BLaER1 (cell line): ENCODE data around the gene MMP2.

ENCODE experiments used
- H3K27ac ChIP-seq: shearing (Covaris generic); formaldehyde crosslinking; 2 replicates; pipeline ENCODE4 v1.8.1; 2022
- H3K27me3 ChIP-seq: shearing (Covaris generic); formaldehyde crosslinking; 2 replicates; pipeline ENCODE4 v1.8.1; 2022
- H3K36me3 ChIP-seq: shearing (Covaris generic); formaldehyde crosslinking; 2 replicates; pipeline ENCODE4 v1.8.1; 2022
- H3K4me1 ChIP-seq: shearing (Covaris generic); formaldehyde crosslinking; 2 replicates; pipeline ENCODE4 v1.8.1; 2022
- H3K4me2 ChIP-seq: shearing (Covaris generic); formaldehyde crosslinking; 2 replicates; pipeline ENCODE4 v1.8.1; 2022
- H3K4me3 ChIP-seq: shearing (Covaris generic); formaldehyde crosslinking; 2 replicates; pipeline ENCODE4 v1.8.1; 2022
- H3K9ac ChIP-seq: shearing (Covaris generic); formaldehyde crosslinking; 2 replicates; pipeline ENCODE4 v1.8.1; 2022
- H3K9me3 ChIP-seq: shearing (Covaris generic); formaldehyde crosslinking; 2 replicates; pipeline ENCODE4 v1.8.1; 2022
- H4K20me1 ChIP-seq: shearing (Covaris generic); formaldehyde crosslinking; 2 replicates; pipeline ENCODE4 v1.8.1; 2022
- Cebpa-rat ChIP-seq: shearing (Covaris generic); IDR thresholded peaks from 2 replicates; pipeline ENCODE4 v1.8.1; 2022

MMP2 gene

DNA sequence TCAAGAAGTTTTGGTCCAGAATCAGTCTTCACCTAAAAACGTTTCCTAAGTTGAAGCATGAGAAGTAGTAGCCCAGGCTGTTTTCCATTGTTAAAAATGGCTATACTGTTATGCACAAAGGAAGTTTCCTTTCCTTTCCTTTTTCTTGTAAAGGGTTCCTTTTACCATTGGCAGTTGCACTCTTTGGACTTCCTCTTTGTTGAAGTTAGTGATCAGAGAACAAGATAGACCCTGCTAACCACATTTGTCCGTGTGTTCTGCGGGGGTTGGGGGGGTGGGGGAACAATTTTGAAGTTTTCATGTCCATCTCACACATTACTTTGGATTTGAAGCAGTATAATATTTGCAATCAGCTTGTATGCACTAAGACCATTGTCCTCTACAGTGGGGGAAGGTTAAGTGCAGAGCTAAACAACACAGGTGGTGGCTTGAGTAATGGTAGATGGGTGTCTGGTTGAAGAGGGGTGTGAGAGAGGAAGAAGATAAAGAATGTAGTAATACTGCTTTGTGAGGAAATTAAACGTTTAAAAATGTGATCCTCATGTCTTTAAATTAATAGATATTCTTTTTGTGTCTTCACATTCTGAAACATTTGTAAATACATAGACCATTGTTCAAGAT, 31.3 kb downstream of the MMP2 start:
- TF ChIP-seq Cebpa-rat, result no peak
- H3K27ac ChIP-seq, result no peak overlapping the region
- H3K27me3 ChIP-seq, result peaks cover 22% of the 10 kb centered on the region
- H3K4me2 ChIP-seq, result peak overlapping the region; percentile 60
- no peaks in the 10 kb centered on the region for H3K36me3 ChIP-seq
- H3K9ac ChIP-seq, result no peak overlapping the region
- H3K9me3 ChIP-seq, result peaks cover 32% of the 10 kb centered on the region
- no peaks in the 10 kb centered on the region for H4K20me1 ChIP-seq
- H3K4me1 ChIP-seq, result peaks cover 30% of the 10 kb centered on the region
- no peak overlapping the region for H3K4me3 ChIP-seq

DNA sequence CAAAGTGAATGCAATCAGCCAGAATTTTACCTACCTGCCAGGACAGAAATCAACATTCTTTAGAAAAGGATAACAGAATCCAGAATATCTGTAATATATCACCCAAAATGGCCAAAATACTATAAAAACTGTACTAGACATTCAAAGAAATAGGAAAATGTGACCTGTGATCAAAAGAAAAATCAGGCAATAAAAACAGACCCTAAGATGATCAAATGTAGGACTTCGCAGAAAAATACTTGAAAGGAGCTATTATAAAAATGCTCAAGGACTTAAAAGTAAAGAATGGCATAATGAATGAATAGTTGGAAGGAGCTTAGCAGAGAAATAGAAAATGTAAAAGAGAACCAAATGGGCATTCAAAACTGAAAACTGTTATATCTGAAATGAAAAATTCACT, 33.9 kb downstream of the MMP2 start:
- no peak overlapping the region for H3K4me2 ChIP-seq
- no peaks in the 10 kb centered on the region for H3K36me3 ChIP-seq
- no peak for TF ChIP-seq Cebpa-rat
- H3K9me3 ChIP-seq, result peaks cover 32% of the 10 kb centered on the region
- peaks cover 19% of the 10 kb centered on the region for H3K4me1 ChIP-seq
- H4K20me1 ChIP-seq, result no peaks in the 10 kb centered on the region
- H3K4me3 ChIP-seq, result no peak overlapping the region
- peaks cover 19% of the 10 kb centered on the region for H3K27me3 ChIP-seq
- H3K27ac ChIP-seq, result no peak overlapping the region
- no peak overlapping the region for H3K9ac ChIP-seq

DNA sequence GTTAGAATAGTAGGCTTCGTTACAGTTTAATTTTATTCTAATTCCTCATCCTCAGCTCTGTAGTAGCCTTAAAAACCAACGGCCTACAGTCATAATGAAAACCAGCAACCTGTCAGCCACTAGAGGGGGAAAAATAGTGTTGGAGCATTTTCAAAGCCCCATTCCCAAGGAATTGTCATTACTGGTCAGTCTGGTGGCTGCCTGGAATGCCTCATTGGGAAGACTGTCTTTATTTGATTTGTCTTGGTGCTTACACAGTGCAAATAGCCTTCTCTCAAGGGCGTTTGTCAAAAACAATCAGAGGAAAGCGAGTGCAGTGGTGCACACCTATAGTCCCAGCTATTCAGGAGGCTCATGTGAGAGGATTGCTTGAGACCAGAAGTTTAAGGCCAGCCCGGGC, 34.6 kb downstream of the MMP2 start:
- Histone ChIP-seq H3K27me3 (peaks cover 13% of the 10 kb centered on the region), H3K36me3 (no peaks in the 10 kb centered on the region), H3K9ac (no peak overlapping the region), H3K9me3 (peaks cover 29% of the 10 kb centered on the region), H3K27ac (no peak overlapping the region), H3K4me1 (peaks cover 19% of the 10 kb centered on the region), H3K4me3 (no peak overlapping the region), H3K4me2 (no peak overlapping the region), H4K20me1 (no peaks in the 10 kb centered on the region)
- TF ChIP-seq Cebpa-rat, result no peak

DNA sequence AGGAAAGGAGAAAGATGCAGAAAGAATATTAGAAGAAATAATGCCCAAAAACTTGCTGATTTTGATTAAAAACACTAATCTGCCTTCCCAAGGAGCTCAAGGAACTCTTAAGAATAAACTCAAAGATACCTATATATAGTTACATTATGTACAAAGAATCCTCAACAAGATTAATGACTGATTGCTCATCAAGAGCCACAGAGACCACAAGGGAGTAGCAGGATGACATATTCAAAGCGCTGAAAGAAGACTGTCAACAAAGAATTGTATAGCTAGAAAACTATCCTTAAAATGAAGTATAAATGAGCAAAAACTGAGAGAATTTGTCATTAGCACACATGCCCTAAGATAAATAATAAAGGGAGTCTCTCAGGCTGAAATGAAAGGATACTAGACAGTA, 36.1 kb downstream of the MMP2 start:
- Histone ChIP-seq H3K9ac (no peak overlapping the region), H3K27me3 (no peaks in the 10 kb centered on the region), H3K9me3 (peaks cover 21% of the 10 kb centered on the region), H3K27ac (no peak overlapping the region), H3K4me1 (peaks cover 5% of the 10 kb centered on the region), H3K36me3 (no peaks in the 10 kb centered on the region), H3K4me3 (no peak overlapping the region), H3K4me2 (no peak overlapping the region), H4K20me1 (no peaks in the 10 kb centered on the region)
- no peak for TF ChIP-seq Cebpa-rat

GRCh38 chr16:55521792-55522191, 42.8 kb downstream of the MMP2 start:
- no peaks in the 10 kb centered on the region for H4K20me1 ChIP-seq
- H3K9ac ChIP-seq, result no peak overlapping the region
- H3K4me2 ChIP-seq, result no peak overlapping the region
- H3K4me1 ChIP-seq, result no peaks in the 10 kb centered on the region
- no peak overlapping the region for H3K27ac ChIP-seq
- H3K27me3 ChIP-seq, result no peaks in the 10 kb centered on the region
- no peak for TF ChIP-seq Cebpa-rat
- H3K36me3 ChIP-seq, result no peaks in the 10 kb centered on the region
- H3K9me3 ChIP-seq, result peaks cover 3% of the 10 kb centered on the region; the same call in 1 of the 2 replicates
- no peak overlapping the region for H3K4me3 ChIP-seq

- Histone ChIP-seq H3K9me3 (peaks cover 3% of the 10 kb centered on the region; the same call in 1 of the 2 replicates), H4K20me1 (no peaks in the 10 kb centered on the region), H3K4me3 (no peak overlapping the region), H3K4me2 (no peak overlapping the region), H3K4me1 (no peaks in the 10 kb centered on the region), H3K36me3 (no peaks in the 10 kb centered on the region), H3K9ac (no peak overlapping the region), H3K27ac (no peak overlapping the region), H3K27me3 (no peaks in the 10 kb centered on the region)
- TF ChIP-seq Cebpa-rat, result no peak
These were observed 47.4 kb downstream of the MMP2 start for GRCh38 chr16:55526441-55526840.

DNA sequence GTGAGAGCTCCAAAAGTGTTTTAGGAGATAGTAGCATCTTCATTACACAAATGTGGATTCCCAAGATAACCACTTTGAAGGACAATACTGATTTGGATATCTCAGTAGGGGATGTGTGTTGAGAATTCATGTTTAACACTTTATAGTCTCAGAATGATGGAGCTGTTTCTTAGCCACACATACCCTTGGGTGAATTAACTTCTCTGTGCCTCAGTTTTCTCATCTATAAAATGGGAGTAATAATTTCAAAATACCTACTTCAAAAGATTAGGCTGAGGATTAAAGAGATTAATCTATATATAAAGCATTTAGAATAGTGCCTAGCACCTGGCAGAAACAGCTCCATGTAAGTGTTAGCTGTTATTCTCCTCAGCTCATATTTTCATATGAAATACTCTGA, 48.9 kb downstream of the MMP2 start:
- Histone ChIP-seq H3K9me3 (no peaks in the 10 kb centered on the region), H3K4me1 (no peaks in the 10 kb centered on the region), H4K20me1 (no peaks in the 10 kb centered on the region), H3K27me3 (no peaks in the 10 kb centered on the region), H3K4me2 (no peak overlapping the region), H3K36me3 (no peaks in the 10 kb centered on the region), H3K27ac (no peak overlapping the region), H3K9ac (no peak overlapping the region), H3K4me3 (no peak overlapping the region)
- TF ChIP-seq Cebpa-rat, result no peak

DNA sequence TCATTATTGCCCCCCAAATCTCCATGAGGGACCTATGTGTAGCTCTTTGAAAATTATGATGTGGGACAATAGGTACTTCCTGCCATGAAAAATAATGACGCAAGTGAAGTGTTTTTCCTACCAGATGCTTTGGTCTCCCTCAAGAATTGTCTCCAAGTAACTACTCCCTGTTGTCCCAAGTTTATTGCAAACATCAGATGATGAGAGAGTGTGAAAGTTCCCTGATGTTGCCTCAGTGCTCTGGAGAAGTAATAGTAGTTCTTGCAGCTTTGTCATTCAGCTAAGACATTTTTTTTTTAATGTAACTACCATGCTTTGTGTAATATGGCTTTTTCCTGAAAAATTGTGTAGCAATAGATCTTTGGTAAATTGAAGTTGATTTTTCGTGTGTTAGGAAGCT, 50.0 kb downstream of the MMP2 start:
- no peak overlapping the region for H3K9ac ChIP-seq
- no peaks in the 10 kb centered on the region for H4K20me1 ChIP-seq
- H3K36me3 ChIP-seq, result no peaks in the 10 kb centered on the region
- H3K4me3 ChIP-seq, result no peak overlapping the region
- no peak for TF ChIP-seq Cebpa-rat
- H3K9me3 ChIP-seq, result no peaks in the 10 kb centered on the region
- no peaks in the 10 kb centered on the region for H3K4me1 ChIP-seq
- H3K4me2 ChIP-seq, result no peak overlapping the region
- no peaks in the 10 kb centered on the region for H3K27me3 ChIP-seq
- no peak overlapping the region for H3K27ac ChIP-seq

DNA sequence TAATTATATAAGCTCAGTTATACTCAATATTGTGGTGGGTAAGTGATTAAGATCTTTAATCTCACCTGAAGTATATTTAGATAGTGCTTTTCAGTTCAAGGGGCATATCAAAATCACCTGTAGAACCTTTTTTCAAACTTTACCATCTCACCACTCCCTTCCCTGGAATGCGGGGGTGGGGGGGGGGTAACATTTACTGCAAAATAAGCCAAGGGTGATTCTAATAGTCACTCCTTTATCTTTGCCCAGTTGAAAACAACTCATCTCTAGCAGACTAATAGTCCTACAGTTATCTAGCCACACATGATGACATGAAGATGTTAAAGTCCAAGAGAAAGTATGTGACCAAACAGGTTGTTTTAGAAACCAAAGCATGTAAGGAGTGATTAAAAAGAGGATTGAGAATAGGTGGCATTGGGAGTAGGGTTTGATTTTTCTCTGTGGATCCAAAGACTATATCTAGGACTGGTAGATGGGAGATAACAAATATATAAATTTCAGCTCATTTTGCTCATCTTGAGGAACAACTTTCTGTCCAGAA, 51.4 kb downstream of the MMP2 start:
- no peaks in the 10 kb centered on the region for H3K36me3 ChIP-seq
- no peaks in the 10 kb centered on the region for H4K20me1 ChIP-seq
- no peaks in the 10 kb centered on the region for H3K9me3 ChIP-seq

GRCh38 chr16:55532227-55532626, 53.2 kb downstream of the MMP2 start:
- Histone ChIP-seq H4K20me1 (no peaks in the 10 kb centered on the region), H3K27ac (no peak overlapping the region), H3K27me3 (no peaks in the 10 kb centered on the region), H3K36me3 (no peaks in the 10 kb centered on the region), H3K4me3 (no peak overlapping the region), H3K4me2 (no peak overlapping the region), H3K9ac (no peak overlapping the region), H3K4me1 (peaks cover 8% of the 10 kb centered on the region), H3K9me3 (no peaks in the 10 kb centered on the region)
- TF ChIP-seq Cebpa-rat, result no peak

More for the DNA sequence above, 51.4 kb downstream of the MMP2 start:
- Histone ChIP-seq H3K27me3 (no peaks in the 10 kb centered on the region), H3K4me1 (no peaks in the 10 kb centered on the region), H3K9ac (no peak overlapping the region), H3K4me2 (no peak overlapping the region), H3K4me3 (no peak overlapping the region), H3K27ac (no peak overlapping the region)
- TF ChIP-seq Cebpa-rat, result no peak

DNA sequence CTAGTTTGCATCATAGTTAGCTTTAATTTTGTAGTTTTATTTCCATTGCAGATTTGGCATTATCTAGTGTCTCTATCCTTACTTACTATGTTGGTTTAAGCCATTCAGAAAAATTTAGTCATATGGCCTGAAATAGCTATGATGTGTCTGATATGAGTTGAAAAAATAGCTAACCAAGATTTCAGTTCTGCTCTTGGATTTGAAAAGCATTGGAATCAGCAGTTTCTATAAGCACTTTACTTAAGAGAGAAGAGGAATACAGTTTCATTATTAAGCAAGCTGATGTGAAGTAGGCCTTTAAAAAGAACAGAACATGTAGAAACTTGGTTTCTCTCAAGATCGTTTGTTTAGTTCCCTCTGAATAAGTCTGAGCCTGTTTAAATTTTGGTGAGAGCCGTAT, 55.8 kb downstream of the MMP2 start:
- Histone ChIP-seq H3K9me3 (no peaks in the 10 kb centered on the region), H4K20me1 (no peaks in the 10 kb centered on the region), H3K4me3 (no peak overlapping the region), H3K9ac (no peak overlapping the region), H3K36me3 (no peaks in the 10 kb centered on the region), H3K27me3 (no peaks in the 10 kb centered on the region), H3K27ac (no peak overlapping the region), H3K4me1 (peaks cover 12% of the 10 kb centered on the region), H3K4me2 (no peak overlapping the region)
- TF ChIP-seq Cebpa-rat, result no peak
